ENCODE measurements around the gene RMRP. TPM values are rescaled to one million over a fixed set of nuclear protein-coding genes. Genes with fewer than 3 reads are reported as not detected.

The RMRP gene
- total and polyA plus RNA-seq, 2 donors (not counting 1 experiment from before 2014, with no cell fraction given) = 7,890 TPM; not detected in 1

GRCh38 chr9:35628389-35628991, 29.3 kb downstream of the RMRP start:
- no peak for DNase-seq
- Mint-ChIP-seq H3K27ac (peak overlapping the region; percentile 10), H3K4me3 (no peak overlapping the region), H3K9me3 (ENCODE audit: insufficient read depth) (no peaks in the 10 kb centered on the region), H3K4me1 (peaks cover 37% of the 10 kb centered on the region), H3K27me3 (no peaks in the 10 kb centered on the region)
- 99% methylated on average over 6 of the region's 6 CpGs for WGBS (ENCODE audit: insufficient coverage)
- no peak overlapping the region for H3K4me2 ChIP-seq (replicated peaks; ENCODE audit: low read depth, low read length, poor library complexity, severe bottlenecking)
- no peaks in the 10 kb centered on the region for H3K9me3 ChIP-seq (ENCODE audit: control extremely low read depth in 1 of 3, control insufficient read depth in 2 of 3, insufficient read depth in 1 of 3, low read length in 2 of 3)
- no peak overlapping the region for H3K27ac ChIP-seq (ENCODE audit: low read length in 2 of 2)
- intact Hi-C loops (cut with micrococcal nuclease) = no loop called here
- no peak for ATAC-seq (ENCODE audit: low read depth)
- CTCF ChIA-PET = interaction anchor here (0.7 to 3.0 kb wide), 7 partner anchors 8 to 68 kb away, joined by 3 to 21 read pairs (median 4); no protein-coding TSS in a partner anchor
- no peak overlapping the region for H3K4me3 ChIP-seq (ENCODE audit: control extremely low read depth in 1 of 5, extremely low read depth in 1 of 5, insufficient read depth in 1 of 5, low read depth in 2 of 5, low read length in 4 of 5)
- H3K4me1 ChIP-seq (ENCODE audit: control insufficient read depth in 2 of 2, insufficient read depth in 2 of 2, low read length in 2 of 2) = peaks cover 14 to 16% of the 10 kb centered on the region in 2 donors
- no peak overlapping the region for H3K9ac ChIP-seq (ENCODE audit: low read length)
- POLR2A ChIA-PET = interaction anchor here (0.6 to 1.8 kb wide), 4 partner anchors 9 to 99 kb away, joined by 3 to 9 read pairs (median 4); no protein-coding TSS in a partner anchor
- H4K20me1 ChIP-seq (ENCODE audit: control insufficient read depth, insufficient read depth, low read length, poor library complexity, severe bottlenecking) = no peaks in the 10 kb centered on the region
- TF ChIP-seq CTCF (IDR thresholded peaks at IDR 0.05) (no peak), EZH2 (IDR thresholded peaks at IDR 0.05; ENCODE audit: borderline replicate concordance, insufficient read depth, low read depth, low read length, poor library complexity, severe bottlenecking) (no peak)
- H3K79me2 ChIP-seq (ENCODE audit: control insufficient read depth, insufficient read depth, low read length) = peaks cover 6% of the 10 kb centered on the region
- no peaks in the 10 kb centered on the region for H3K36me3 ChIP-seq (replicated peaks in 1 of 2; ENCODE audit: control extremely low read depth in 1 of 2, control insufficient read depth in 1 of 2, extremely low read depth in 1 of 2, insufficient read depth in 2 of 2, low read length in 1 of 2)
- H2AFZ ChIP-seq (ENCODE audit: insufficient read depth, low read depth, low read length, poor library complexity, severe bottlenecking) = no peak overlapping the region
- no peaks in the 10 kb centered on the region for H3K27me3 ChIP-seq (replicated peaks in 1 of 4; ENCODE audit: control extremely low read depth in 1 of 4, control insufficient read depth in 3 of 4, insufficient read depth in 4 of 4, low read length in 3 of 4)

- H3K9me3 Mint-ChIP-seq (ENCODE audit: insufficient read depth) = no peaks in the 10 kb centered on the region
- peaks cover 4% of the 10 kb centered on the region for H3K79me2 ChIP-seq (ENCODE audit: control insufficient read depth, insufficient read depth, low read length)
- no peak overlapping the region for H2AFZ ChIP-seq (ENCODE audit: insufficient read depth, low read depth, low read length, poor library complexity, severe bottlenecking)
- CTCF ChIA-PET = interaction anchor here (1.2 to 3.4 kb wide), 7 partner anchors 12 to 68 kb away, joined by 3 to 21 read pairs (median 8); no protein-coding TSS in a partner anchor
- H3K4me1 Mint-ChIP-seq = peaks cover 36% of the 10 kb centered on the region
- POLR2A ChIA-PET = interaction anchor here (1.1 kb wide), 1 partner anchor 13 kb away, joined by 4 read pairs; no protein-coding TSS in a partner anchor
- no peak overlapping the region for H3K4me3 ChIP-seq (ENCODE audit: control extremely low read depth in 1 of 5, extremely low read depth in 1 of 5, insufficient read depth in 1 of 5, low read depth in 2 of 5, low read length in 4 of 5)
- TF ChIP-seq CTCF (IDR thresholded peaks at IDR 0.05) (no peak), EZH2 (IDR thresholded peaks at IDR 0.05; ENCODE audit: borderline replicate concordance, insufficient read depth, low read depth, low read length, poor library complexity, severe bottlenecking) (no peak)
- H4K20me1 ChIP-seq (ENCODE audit: control insufficient read depth, insufficient read depth, low read length, poor library complexity, severe bottlenecking) = no peaks in the 10 kb centered on the region
- H3K4me1 ChIP-seq (ENCODE audit: control insufficient read depth in 2 of 2, insufficient read depth in 2 of 2, low read length in 2 of 2) = peaks cover 12 to 15% of the 10 kb centered on the region in 2 donors
- no peak for DNase-seq
- no peaks in the 10 kb centered on the region for H3K27me3 Mint-ChIP-seq
- H3K27ac ChIP-seq (ENCODE audit: low read length in 2 of 2) = no peak overlapping the region
- intact Hi-C loops (cut with micrococcal nuclease) = no loop called here
- no peaks in the 10 kb centered on the region for H3K27me3 ChIP-seq (replicated peaks in 1 of 4; ENCODE audit: control extremely low read depth in 1 of 4, control insufficient read depth in 3 of 4, insufficient read depth in 4 of 4, low read length in 3 of 4)
- WGBS (ENCODE audit: insufficient coverage) = 17% methylated on average over 1 of the region's 2 CpGs
- H3K4me2 ChIP-seq (replicated peaks; ENCODE audit: low read depth, low read length, poor library complexity, severe bottlenecking) = no peak overlapping the region
- no peak for ATAC-seq (ENCODE audit: low read depth)
- H3K36me3 ChIP-seq (replicated peaks in 1 of 2; ENCODE audit: control extremely low read depth in 1 of 2, control insufficient read depth in 1 of 2, extremely low read depth in 1 of 2, insufficient read depth in 2 of 2, low read length in 1 of 2) = no peaks in the 10 kb centered on the region
- H3K9ac ChIP-seq (ENCODE audit: low read length) = no peak overlapping the region
- H3K27ac Mint-ChIP-seq = peak overlapping the region; percentile 56
- no peaks in the 10 kb centered on the region for H3K9me3 ChIP-seq (ENCODE audit: control extremely low read depth in 1 of 3, control insufficient read depth in 2 of 3, insufficient read depth in 1 of 3, low read length in 2 of 3)
- H3K4me3 Mint-ChIP-seq = no peak overlapping the region
Measured at GRCh38 chr9:35627575-35627974, 30.2 kb downstream of the RMRP start.

Measured in B cell (primary cell).